GM19025 (cell line): Measurements from ENCODE around the gene LGALS3BP.
"Not testable (repeated sequence)": the region's sequence is repeated elsewhere in the genome, so short reads cannot be mapped to it uniquely, and the experiment has no call there.

Experiments used
- ATAC-seq: cut with Tn5 transposase; IDR thresholded peaks from one replicate; pipeline ENCODE4 v1.9.1; 2021; ENCODE audit warnings: mild to moderate bottlenecking, low read depth, moderate library complexity; ENCODE audit not compliant: unreplicated experiment

The LGALS3BP gene

GRCh38 chr17:78979780-78980623 is at the start of gene LGALS3BP:
TSS of gene LGALS3BP (minus strand) at chr17:78979923. CDS start at chr17:78977191, 2,732 bp downstream.
- ATAC-seq, result no peak

GRCh38 chr17:79028496-79029326 is 49.0 kb upstream of the LGALS3BP start:
- no peak for ATAC-seq

GRCh38 chr17:79027925-79028491 is 48.3 kb upstream of the LGALS3BP start:
- ATAC-seq, result no peak

GRCh38 chr17:79027274-79027924 is 47.7 kb upstream of the LGALS3BP start:
- no peak for ATAC-seq

- ATAC-seq, result no peak
Measured at GRCh38 chr17:79026376-79027273, 46.9 kb upstream of the LGALS3BP start.

GRCh38 chr17:79024901-79025737 is 45.4 kb upstream of the LGALS3BP start:
- no peak for ATAC-seq

GRCh38 chr17:79023886-79024771 is 44.4 kb upstream of the LGALS3BP start, which contains the start of gene C1QTNF1:
TSS of gene C1QTNF1 (plus strand) at chr17:79024169. CDS start at chr17:79043969, 19,800 bp downstream.
- no peak for ATAC-seq

GRCh38 chr17:79023180-79023705 is 43.5 kb upstream of the LGALS3BP start:
- no peak for ATAC-seq

GRCh38 chr17:79022507-79022991 is 42.8 kb upstream of the LGALS3BP start:
- no peak for ATAC-seq

- not testable (repeated sequence) for ATAC-seq
Measured at GRCh38 chr17:79021929-79022328, 42.2 kb upstream of the LGALS3BP start.

GRCh38 chr17:79020631-79021301 is 41.0 kb upstream of the LGALS3BP start:
- no peak for ATAC-seq

GRCh38 chr17:79019632-79020584 is 40.2 kb upstream of the LGALS3BP start:
- ATAC-seq, result no peak

- ATAC-seq, result no peak
Measured at GRCh38 chr17:79019261-79019631, 39.5 kb upstream of the LGALS3BP start.

GRCh38 chr17:79018370-79018695 is 38.6 kb upstream of the LGALS3BP start:
- no peak for ATAC-seq

- no peak for ATAC-seq
Measured at GRCh38 chr17:79017546-79018369, 38.0 kb upstream of the LGALS3BP start.
